Stimulated activated memory B cell treated with anti-CD40 and anti-IgM and Interleukin-4, amounts not matched to agents 10 μg/mL and 1 μg/mL and 100 μg/mL, for 72 hours (primary cell): ENCODE data around the gene PBX2.

ENCODE experiments used
- ATAC-seq: fragments of 150-1000 bp; cut with Tn5 transposase; 2 replicates; pipeline ENCODE4 v1.10.0; 2021
- H3K27ac Mint-ChIP-seq: one replicate; pipeline ENCODE4 v1.8.0; 2022; ENCODE audit warnings: mild to moderate bottlenecking, mixed read lengths
- H3K27me3 Mint-ChIP-seq: one replicate; pipeline ENCODE4 v1.8.0; 2022; ENCODE audit warnings: mixed read lengths
- H3K36me3 Mint-ChIP-seq: one replicate; pipeline ENCODE4 v1.8.0; 2022; ENCODE audit warnings: mixed read lengths
- H3K4me1 Mint-ChIP-seq: one replicate; pipeline ENCODE4 v1.8.0; 2022; ENCODE audit warnings: mixed read lengths
- H3K4me3 Mint-ChIP-seq: one replicate; pipeline ENCODE4 v1.8.0; 2022; ENCODE audit warnings: mild to moderate bottlenecking, moderate library complexity, mixed read lengths
- H3K9me3 Mint-ChIP-seq: one replicate; pipeline ENCODE4 v1.8.0; 2022; ENCODE audit warnings: mixed read lengths

The PBX2 gene

GRCh38 chr6:32190054-32190851 lies at the start of gene PBX2:
Gene PBX2 (minus strand): TSS chr6:32190202. CDS start chr6:32189915, 287 bp downstream.
- Mint-ChIP-seq H3K27me3 (no peaks in the 10 kb centered on the region), H3K36me3 (peaks cover 47% of the 10 kb centered on the region), H3K27ac (peak within 1 kb of the TSS; percentile 92), H3K4me3 (peak within 1 kb of the TSS; percentile 85), H3K9me3 (no peaks in the 10 kb centered on the region), H3K4me1 (peaks cover 75% of the 10 kb centered on the region)
- ATAC-seq: peak; percentile 87

GRCh38 chr6:32239462-32239861 lies 49.5 kb upstream of the PBX2 start:
- Mint-ChIP-seq H3K36me3 (no peaks in the 10 kb centered on the region), H3K27me3 (no peaks in the 10 kb centered on the region), H3K4me3 (no peak overlapping the region), H3K4me1 (peaks cover 40% of the 10 kb centered on the region), H3K9me3 (peaks cover 3% of the 10 kb centered on the region), H3K27ac (peak overlapping the region; percentile 18)
- ATAC-seq: no peak

GRCh38 chr6:32234934-32235333 lies 44.9 kb upstream of the PBX2 start:
- Mint-ChIP-seq H3K4me3 (no peak overlapping the region), H3K4me1 (peaks cover 18% of the 10 kb centered on the region), H3K9me3 (no peaks in the 10 kb centered on the region), H3K36me3 (no peaks in the 10 kb centered on the region), H3K27me3 (no peaks in the 10 kb centered on the region), H3K27ac (no peak overlapping the region)
- ATAC-seq: no peak

GRCh38 chr6:32226434-32226833 lies 36.4 kb upstream of the PBX2 start:
- no peaks in the 10 kb centered on the region for H3K27me3 Mint-ChIP-seq
- peak; percentile 59 for ATAC-seq
- peak overlapping the region; percentile 14 for H3K27ac Mint-ChIP-seq
- H3K4me1 Mint-ChIP-seq: peaks cover 74% of the 10 kb centered on the region
- H3K9me3 Mint-ChIP-seq: no peaks in the 10 kb centered on the region
- H3K4me3 Mint-ChIP-seq: no peak overlapping the region
- no peaks in the 10 kb centered on the region for H3K36me3 Mint-ChIP-seq

- H3K4me3 Mint-ChIP-seq: no peak overlapping the region
- H3K9me3 Mint-ChIP-seq: no peaks in the 10 kb centered on the region
- peaks cover 83% of the 10 kb centered on the region for H3K4me1 Mint-ChIP-seq
- ATAC-seq: peak; percentile 92
- H3K27ac Mint-ChIP-seq: peak overlapping the region; percentile 80
- no peaks in the 10 kb centered on the region for H3K36me3 Mint-ChIP-seq
- H3K27me3 Mint-ChIP-seq: no peaks in the 10 kb centered on the region
These were observed 34.7 kb upstream of the PBX2 start for GRCh38 chr6:32224696-32225095.

GRCh38 chr6:32223258-32224235 lies 33.5 kb upstream of the PBX2 start, which contains the start of gene NOTCH4:
Gene NOTCH4 (minus strand): TSS chr6:32224067. CDS start chr6:32223928, 139 bp downstream.
- ATAC-seq: peak; percentile 26
- no peaks in the 10 kb centered on the region for H3K9me3 Mint-ChIP-seq
- H3K27ac Mint-ChIP-seq: peak within 1 kb of the TSS; percentile 80
- no peak within 1 kb of the TSS for H3K4me3 Mint-ChIP-seq
- peaks cover 76% of the 10 kb centered on the region for H3K4me1 Mint-ChIP-seq
- no peaks in the 10 kb centered on the region for H3K36me3 Mint-ChIP-seq
- no peaks in the 10 kb centered on the region for H3K27me3 Mint-ChIP-seq

GRCh38 chr6:32222333-32223230 lies 32.6 kb upstream of the PBX2 start:
- ATAC-seq: no peak
- H3K4me3 Mint-ChIP-seq: no peak overlapping the region
- peak overlapping the region; percentile 80 for H3K27ac Mint-ChIP-seq
- no peaks in the 10 kb centered on the region for H3K9me3 Mint-ChIP-seq
- no peaks in the 10 kb centered on the region for H3K27me3 Mint-ChIP-seq
- peaks cover 67% of the 10 kb centered on the region for H3K4me1 Mint-ChIP-seq
- no peaks in the 10 kb centered on the region for H3K36me3 Mint-ChIP-seq

GRCh38 chr6:32220021-32220420 lies 30.0 kb upstream of the PBX2 start:
- ATAC-seq: no peak
- H3K27ac Mint-ChIP-seq: no peak overlapping the region
- H3K36me3 Mint-ChIP-seq: no peaks in the 10 kb centered on the region
- H3K4me3 Mint-ChIP-seq: no peak overlapping the region
- peaks cover 49% of the 10 kb centered on the region for H3K4me1 Mint-ChIP-seq
- no peaks in the 10 kb centered on the region for H3K27me3 Mint-ChIP-seq
- no peaks in the 10 kb centered on the region for H3K9me3 Mint-ChIP-seq

- H3K9me3 Mint-ChIP-seq: no peaks in the 10 kb centered on the region
- H3K27me3 Mint-ChIP-seq: no peaks in the 10 kb centered on the region
- no peak overlapping the region for H3K4me3 Mint-ChIP-seq
- no peak overlapping the region for H3K27ac Mint-ChIP-seq
- H3K36me3 Mint-ChIP-seq: no peaks in the 10 kb centered on the region
- ATAC-seq: no peak
- H3K4me1 Mint-ChIP-seq: peaks cover 38% of the 10 kb centered on the region
These were observed 28.2 kb upstream of the PBX2 start for GRCh38 chr6:32218167-32218566.

GRCh38 chr6:32216998-32217397 lies 27.0 kb upstream of the PBX2 start:
- Mint-ChIP-seq H3K4me1 (peaks cover 26% of the 10 kb centered on the region), H3K9me3 (no peaks in the 10 kb centered on the region), H3K27ac (no peak overlapping the region), H3K4me3 (no peak overlapping the region), H3K36me3 (no peaks in the 10 kb centered on the region), H3K27me3 (no peaks in the 10 kb centered on the region)
- no peak for ATAC-seq

- ATAC-seq: no peak
- Mint-ChIP-seq H3K4me3 (no peak overlapping the region), H3K4me1 (peaks cover 19% of the 10 kb centered on the region), H3K36me3 (no peaks in the 10 kb centered on the region), H3K27ac (no peak overlapping the region), H3K9me3 (no peaks in the 10 kb centered on the region), H3K27me3 (no peaks in the 10 kb centered on the region)
These were observed 26.3 kb upstream of the PBX2 start for GRCh38 chr6:32216285-32216684.

GRCh38 chr6:32215617-32216016 lies 25.6 kb upstream of the PBX2 start:
- Mint-ChIP-seq H3K4me1 (peaks cover 13% of the 10 kb centered on the region), H3K27me3 (no peaks in the 10 kb centered on the region), H3K36me3 (no peaks in the 10 kb centered on the region), H3K27ac (no peak overlapping the region), H3K4me3 (no peak overlapping the region), H3K9me3 (no peaks in the 10 kb centered on the region)
- no peak for ATAC-seq

GRCh38 chr6:32214126-32214525 lies 24.1 kb upstream of the PBX2 start:
- peaks cover 7% of the 10 kb centered on the region for H3K4me1 Mint-ChIP-seq
- no peak overlapping the region for H3K27ac Mint-ChIP-seq

GRCh38 chr6:32213649-32214048 lies 23.6 kb upstream of the PBX2 start:
- no peaks in the 10 kb centered on the region for H3K36me3 Mint-ChIP-seq
- H3K9me3 Mint-ChIP-seq: no peaks in the 10 kb centered on the region
- H3K4me3 Mint-ChIP-seq: no peak overlapping the region

More at GRCh38 chr6:32214126-32214525, 24.1 kb upstream of the PBX2 start:
- no peaks in the 10 kb centered on the region for H3K9me3 Mint-ChIP-seq
- no peak overlapping the region for H3K4me3 Mint-ChIP-seq
- no peaks in the 10 kb centered on the region for H3K36me3 Mint-ChIP-seq
- ATAC-seq: peak; percentile 27
- H3K27me3 Mint-ChIP-seq: no peaks in the 10 kb centered on the region

More at GRCh38 chr6:32213649-32214048, 23.6 kb upstream of the PBX2 start:
- ATAC-seq: no peak
- Mint-ChIP-seq H3K4me1 (peaks cover 7% of the 10 kb centered on the region), H3K27ac (no peak overlapping the region), H3K27me3 (no peaks in the 10 kb centered on the region)
